Breast epithelium (tissue), 4 donors: Measurements from ENCODE around the gene DCLK3. TPM values are rescaled to one million over a fixed set of nuclear protein-coding genes. Genes with fewer than 3 reads are reported as not detected.

ENCODE experiments used
- DNase-seq, 2 donors: peaks; one replicate each; pipeline ENCODE4 v3.0.0-alpha.2; 2019; ENCODE audit warnings: low spot score in 2 of 2
- H3K27ac ChIP-seq, 2 donors: fragments of 200-600 bp; sonication (generic) in 1 of 2; one replicate each; pipeline ENCODE4 v1.5.1; 2016 to 2019; ENCODE audit warnings: mild to moderate bottlenecking in 1 of 2
- H3K27me3 ChIP-seq, 2 donors: fragments of 200-600 bp; sonication (generic) in 1 of 2; one replicate each; pipeline versions ENCODE4 v1.5.1 to v1.6.0; 2017 to 2019; ENCODE audit warnings: control low read depth in 1 of 2, mild to moderate bottlenecking in 1 of 2
- H3K36me3 ChIP-seq: fragments of 200-600 bp; one replicate; pipeline ENCODE4 v1.5.1; 2019
- H3K4me1 ChIP-seq, 2 donors: fragments of 200-600 bp; sonication (generic); one replicate each; pipeline ENCODE4 v1.5.1; 2016 to 2019; ENCODE audit warnings: control low read depth in 1 of 2
- H3K4me3 ChIP-seq, 3 donors: fragments of 200-600 bp; sonication (generic); 1 replicate in 2 of 3; 2 replicates in 1 of 3; pipeline ENCODE4 v1.5.1; 2016 to 2019; ENCODE audit warnings: mild to moderate bottlenecking in 3 of 3, moderate library complexity in 2 of 3
- H3K9me3 ChIP-seq, 2 donors: fragments of 200-600 bp; sonication (generic) in 1 of 2; one replicate each; pipeline ENCODE4 v1.5.1; 2016 to 2019; ENCODE audit warnings: control low read depth in 1 of 2
- CTCF ChIP-seq, 3 donors: fragments of 450-650 bp; IDR thresholded peaks; one replicate each; pipeline ENCODE4 v1.5.1; 2016 to 2017; ENCODE audit warnings: antibody characterized with exemption in 3 of 3, mild to moderate bottlenecking in 3 of 3, moderate library complexity in 3 of 3
- POLR2A ChIP-seq: fragments of 450-650 bp; IDR thresholded peaks from one replicate; pipeline ENCODE4 v1.6.1; 2016; ENCODE audit warnings: antibody characterized with exemption, mild to moderate bottlenecking, moderate library complexity
- POLR2AphosphoS5 ChIP-seq, 3 donors: sonication (generic); formaldehyde crosslinking; IDR thresholded peaks; one replicate each; pipeline ENCODE4 v1.6.1; 2017; ENCODE audit warnings: antibody characterized with exemption in 3 of 3
- intact Hi-C: fragments of 100-400 bp; cut with DNase I; formaldehyde crosslinking; loops from one replicate; pipeline ENCODE4 v1.15.1; 2023; ENCODE audit warnings: low total_unique reads
- total RNA-seq, 3 donors: library from RNA; depleted of rRNA; stranded (reverse); fragments of >200 nt; gene quantifications; one replicate each; pipeline ENCODE4 v1.1.0, GENCODE V29; 2016

The DCLK3 gene
- total RNA-seq, 3 donors from 2014 or later: 0.16 TPM; not detected in 2

DNA sequence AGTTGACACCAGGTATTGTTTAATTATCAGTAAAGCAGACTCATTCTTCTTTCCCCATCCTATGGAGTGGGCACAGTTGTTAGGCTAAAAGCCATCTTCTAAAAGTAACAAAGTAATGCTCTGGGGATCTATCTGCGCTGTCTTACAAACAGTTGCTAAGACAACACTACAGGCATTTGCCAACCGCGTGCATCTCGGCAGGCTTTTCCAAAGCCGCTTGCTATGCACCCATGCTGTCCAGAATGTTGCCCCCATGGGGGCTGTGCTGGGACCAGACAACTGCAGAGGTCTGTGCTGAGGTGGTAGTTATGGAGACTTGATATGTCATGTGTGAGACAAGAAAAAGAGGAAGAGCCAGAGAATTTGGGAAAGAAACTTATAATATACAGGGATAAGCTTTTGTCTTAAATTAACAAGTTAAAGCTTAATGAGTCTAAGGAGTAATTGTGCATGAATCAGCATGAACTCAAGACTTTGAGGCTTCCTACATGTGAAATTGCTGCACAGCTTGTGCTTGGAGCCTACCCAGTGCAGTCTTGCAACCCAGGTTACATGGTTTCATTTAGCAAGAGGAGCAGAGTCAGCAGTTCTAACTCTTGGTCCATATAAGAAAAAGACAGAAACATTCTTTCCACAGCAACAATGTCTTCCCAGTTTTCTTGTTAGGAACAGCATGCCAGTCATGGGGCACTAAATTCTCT lies 38.9 kb upstream of the DCLK3 start:
- H3K36me3 ChIP-seq: no peaks in the 10 kb centered on the region
- H3K4me3 ChIP-seq: no peak overlapping the region
- no peaks in the 10 kb centered on the region for H3K27me3 ChIP-seq
- no peak for TF ChIP-seq POLR2A
- TF ChIP-seq POLR2AphosphoS5 (IDR thresholded peaks at IDR 0.05): no peak
- no peak for TF ChIP-seq CTCF (IDR thresholded peaks at IDR 0.05)
- H3K9me3 ChIP-seq: peaks cover 17 to 30% of the 10 kb centered on the region in 2 donors
- intact Hi-C loops: no loop called here
- H3K4me1 ChIP-seq: no peaks in the 10 kb centered on the region
- no peak overlapping the region for H3K27ac ChIP-seq
- no peak for DNase-seq

DNA sequence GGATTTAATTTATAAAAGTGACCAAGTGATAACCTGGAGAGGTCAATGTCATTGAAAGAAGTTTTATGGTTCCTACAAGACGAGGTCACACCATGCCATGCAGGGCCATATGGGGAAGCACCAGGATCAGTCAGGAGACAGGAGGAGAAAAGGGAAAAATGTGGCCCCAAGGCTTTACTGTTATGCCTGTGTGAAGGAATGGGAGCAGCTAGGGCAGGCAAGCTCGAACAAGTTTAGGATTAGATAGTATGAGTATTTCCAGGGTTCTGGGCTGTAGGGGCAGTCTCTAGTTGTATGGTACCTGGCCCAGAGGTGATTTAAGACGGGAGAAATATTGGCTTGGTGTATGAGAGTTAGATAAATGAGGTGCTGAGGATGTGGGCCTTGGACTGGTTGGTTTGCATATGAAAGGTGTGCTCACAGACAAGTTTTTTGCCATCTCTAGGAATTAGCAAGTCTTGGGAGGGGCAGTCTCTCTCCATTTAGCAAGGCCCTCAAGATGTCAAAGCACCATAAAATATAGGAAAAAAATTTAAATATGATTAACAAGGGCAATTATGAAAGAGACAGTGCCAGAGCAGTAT lies 36.3 kb upstream of the DCLK3 start:
- Histone ChIP-seq H3K9me3 (peaks cover 12 to 18% of the 10 kb centered on the region in 2 donors), H3K4me3 (no peak overlapping the region), H3K27ac (no peak overlapping the region), H3K4me1 (no peaks in the 10 kb centered on the region), H3K27me3 (no peaks in the 10 kb centered on the region), H3K36me3 (no peaks in the 10 kb centered on the region)
- TF ChIP-seq CTCF (IDR thresholded peaks at IDR 0.05): no peak
- TF ChIP-seq POLR2AphosphoS5 (IDR thresholded peaks at IDR 0.05): no peak
- no peak for TF ChIP-seq POLR2A
- DNase-seq: no peak
- intact Hi-C loops: no loop called here

DNA sequence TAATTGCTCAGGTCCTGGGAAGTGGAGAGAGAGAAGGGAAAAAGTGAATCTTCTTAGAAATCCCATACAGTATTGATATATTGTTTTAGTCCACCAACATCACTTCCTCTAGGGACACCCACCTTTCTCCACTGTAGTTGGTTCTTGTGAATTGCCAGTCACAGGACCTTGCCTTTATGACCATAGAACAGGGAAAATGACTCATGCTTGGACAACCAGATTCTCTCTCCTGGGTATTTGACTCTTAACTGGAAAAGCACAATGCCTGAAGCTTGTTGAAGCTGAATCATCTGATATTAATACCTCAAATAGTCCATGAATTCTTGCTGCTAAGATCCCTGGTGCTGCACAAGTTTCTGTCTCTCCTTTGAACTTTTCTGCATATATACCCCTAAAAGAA lies 32.5 kb upstream of the DCLK3 start:
- Histone ChIP-seq H3K9me3 (no peaks in the 10 kb centered on the region), H3K27me3 (no peaks in the 10 kb centered on the region), H3K4me1 (no peaks in the 10 kb centered on the region), H3K36me3 (no peaks in the 10 kb centered on the region), H3K4me3 (no peak overlapping the region), H3K27ac (no peak overlapping the region)
- DNase-seq: no peak
- intact Hi-C loops: no loop called here
- TF ChIP-seq CTCF (IDR thresholded peaks at IDR 0.05) (no peak), POLR2AphosphoS5 (IDR thresholded peaks at IDR 0.05) (no peak), POLR2A (no peak)

GRCh38 chr3:36796161-36796560 lies 31.8 kb upstream of the DCLK3 start:
- Histone ChIP-seq H3K27me3 (no peaks in the 10 kb centered on the region), H3K9me3 (no peaks in the 10 kb centered on the region), H3K27ac (no peak overlapping the region), H3K4me1 (no peaks in the 10 kb centered on the region), H3K4me3 (no peak overlapping the region), H3K36me3 (no peaks in the 10 kb centered on the region)
- intact Hi-C loops: no loop called here
- DNase-seq: no peak
- no peak for TF ChIP-seq CTCF (IDR thresholded peaks at IDR 0.05)
- no peak for TF ChIP-seq POLR2A
- TF ChIP-seq POLR2AphosphoS5 (IDR thresholded peaks at IDR 0.05): no peak

DNA sequence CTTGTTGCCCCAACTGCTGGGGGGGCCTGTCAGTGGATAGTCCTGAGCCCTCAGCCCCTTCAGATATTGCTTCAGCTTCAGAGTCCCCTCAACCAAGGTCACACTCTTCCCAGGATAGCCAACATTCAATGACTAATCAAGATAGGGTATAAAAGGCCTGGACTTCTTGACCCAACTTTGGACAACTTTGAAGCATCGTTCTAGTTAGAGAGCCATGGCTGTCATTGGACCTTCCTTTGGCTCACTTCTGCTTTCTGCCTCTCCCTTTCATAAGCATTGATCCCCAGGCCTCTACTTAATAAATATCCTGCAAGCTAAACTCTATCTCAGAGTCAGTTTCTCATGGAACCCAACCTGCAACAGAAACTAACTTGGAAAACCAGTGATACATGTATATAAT lies 31.3 kb upstream of the DCLK3 start:
- Histone ChIP-seq H3K27ac (no peak overlapping the region), H3K4me3 (no peak overlapping the region), H3K9me3 (no peaks in the 10 kb centered on the region), H3K36me3 (no peaks in the 10 kb centered on the region), H3K4me1 (no peaks in the 10 kb centered on the region), H3K27me3 (no peaks in the 10 kb centered on the region)
- intact Hi-C loops: no loop called here
- TF ChIP-seq POLR2A (no peak), CTCF (IDR thresholded peaks at IDR 0.05) (no peak), POLR2AphosphoS5 (IDR thresholded peaks at IDR 0.05) (no peak)
- no peak for DNase-seq
